Liver (tissue), 9 donors: ENCODE measurements around the gene GGA2. TPM values are rescaled to one million over a fixed set of nuclear protein-coding genes. Genes with fewer than 3 reads are reported as not detected.

Source experiments
- DNase-seq: peaks from one replicate; pipeline ENCODE4 v3.0.0-alpha.2; 2017; ENCODE audit warnings: low spot score
- H3K27ac ChIP-seq, 2 donors: one replicate each; pipeline ENCODE4 v1.7.0; 2013; ENCODE audit warnings: inconsistent platforms in 2 of 2, low read length in 2 of 2, control low read depth in 1 of 2, low read depth in 1 of 2, mild to moderate bottlenecking in 1 of 2
- H3K27me3 ChIP-seq, 4 donors: one replicate each; pipeline versions ENCODE4 v1.6.1 to v1.7.0; 2013; ENCODE audit warnings: low read length in 3 of 4, inconsistent platforms in 1 of 4, mild to moderate bottlenecking in 1 of 4, moderate library complexity in 1 of 4; ENCODE audit not compliant: control insufficient read depth in 4 of 4, insufficient read depth in 4 of 4
- H3K36me3 ChIP-seq, 4 donors: one replicate each; pipeline versions ENCODE4 v1.6.1 to v1.7.0; 2013; ENCODE audit warnings: low read length in 3 of 4, mild to moderate bottlenecking in 3 of 4, low read depth in 1 of 4, moderate library complexity in 1 of 4; ENCODE audit not compliant: control insufficient read depth in 4 of 4, insufficient read depth in 3 of 4
- H3K4me1 ChIP-seq, 4 donors: one replicate each; pipeline versions ENCODE4 v1.6.1 to v1.7.0; 2013; ENCODE audit warnings: low read length in 3 of 4, mild to moderate bottlenecking in 3 of 4, moderate library complexity in 1 of 4; ENCODE audit not compliant: control insufficient read depth in 4 of 4, insufficient read depth in 4 of 4
- H3K4me3 ChIP-seq, 3 donors: one replicate each; pipeline versions ENCODE4 v1.6.1 to v1.7.0; 2013; ENCODE audit warnings: low read length in 3 of 3, control low read depth in 1 of 3, low read depth in 1 of 3, mild to moderate bottlenecking in 1 of 3
- H3K9ac ChIP-seq, 2 donors: one replicate each; pipeline ENCODE4 v1.7.0; 2013; ENCODE audit warnings: low read length in 2 of 2, mild to moderate bottlenecking in 2 of 2, moderate library complexity in 2 of 2, control low read depth in 1 of 2, low read depth in 1 of 2
- H3K9me3 ChIP-seq, 4 donors: one replicate each; pipeline versions ENCODE4 v1.6.1 to v1.7.0; 2013; ENCODE audit warnings: low read length in 3 of 4; ENCODE audit not compliant: control insufficient read depth in 4 of 4
- EGR1 ChIP-seq, 2 donors: IDR thresholded peaks; 2 replicates each; pipeline ENCODE4 v1.6.1; 2016 to 2018; ENCODE audit warnings: antibody characterized with exemption in 2 of 2, low read depth in 2 of 2
- FOXA1 ChIP-seq: IDR thresholded peaks from 2 replicates; pipeline ENCODE4 v1.6.1; 2016; ENCODE audit warnings: antibody characterized with exemption
- FOXA2 ChIP-seq: IDR thresholded peaks from 2 replicates; pipeline ENCODE4 v1.6.1; 2016; ENCODE audit warnings: antibody characterized with exemption
- GABPA ChIP-seq, 2 donors: IDR thresholded peaks in 1 of 2; conservative IDR thresholded peaks in 1 of 2; 2 replicates each; pipeline ENCODE4 v1.6.1; 2016; ENCODE audit warnings: antibody characterized with exemption in 2 of 2, mild to moderate bottlenecking in 1 of 2, moderate library complexity in 1 of 2
- HNF4A ChIP-seq, 2 donors: conservative IDR thresholded peaks; 2 replicates each; pipeline ENCODE4 v1.6.1; 2016; ENCODE audit warnings: antibody characterized with exemption in 2 of 2, mild to moderate bottlenecking in 2 of 2
- HNF4G ChIP-seq: IDR thresholded peaks from 2 replicates; pipeline ENCODE4 v1.6.1; 2016; ENCODE audit warnings: antibody characterized with exemption
- JUND ChIP-seq, 2 donors: IDR thresholded peaks; 2 replicates each; pipeline ENCODE4 v1.6.1; 2016; ENCODE audit warnings: antibody characterized with exemption in 2 of 2
- NR2F2 ChIP-seq: IDR thresholded peaks from 2 replicates; pipeline ENCODE4 v1.6.1; 2016; ENCODE audit warnings: antibody characterized with exemption
- RAD21 ChIP-seq, 2 donors: IDR thresholded peaks; 2 replicates each; pipeline ENCODE4 v1.6.1; 2016; ENCODE audit warnings: antibody characterized with exemption in 2 of 2, mild to moderate bottlenecking in 2 of 2
- RXRA ChIP-seq, 2 donors: IDR thresholded peaks; 2 replicates each; pipeline ENCODE4 v1.6.1; 2017 to 2018; ENCODE audit warnings: antibody characterized with exemption in 2 of 2, mild to moderate bottlenecking in 1 of 2
- SP1 ChIP-seq: IDR thresholded peaks from 2 replicates; pipeline ENCODE4 v1.6.1; 2018; ENCODE audit warnings: antibody characterized with exemption, mild to moderate bottlenecking
- TAF1 ChIP-seq: conservative IDR thresholded peaks from 2 replicates; pipeline ENCODE4 v1.6.1; 2016; ENCODE audit warnings: antibody characterized with exemption, mild to moderate bottlenecking
- YY1 ChIP-seq: IDR thresholded peaks from 2 replicates; pipeline ENCODE4 v1.6.1; 2016; ENCODE audit warnings: antibody characterized with exemption, mild to moderate bottlenecking
- whole genome bisulfite sequencing: extraction: QIAGEN DNeasy Blood & Tissue Kit; methylation state at CpG from one replicate; pipeline ENCODE4 v1.1.7; 2013; 5-methylcytosine and 5-hydroxymethylcytosine counted together
- polyA plus RNA-seq, 2 donors: library from polyadenylated mRNA; stranded (reverse) in 1 of 2; unstranded in 1 of 2; fragments of 200-250 nt in 1 of 2; fragments of >200 nt in 1 of 2; fragmentation: Nextera tagmentation in 1 of 2; extraction: Ambion mirVana in 1 of 2; gene quantifications; one replicate each; pipeline versions ENCODE4 v1.2.1 to v1.2.3, GENCODE V29; 2013 to 2015
- total RNA-seq, 2 donors: library from RNA; depleted of rRNA; stranded (reverse); fragments of >200 nt; gene quantifications; one replicate each; pipeline ENCODE4 v1.2.3, GENCODE V29; 2014
- TF ChIP-seq, protein P1 (sequence below): IDR thresholded peaks from 2 replicates; pipeline ENCODE4 v1.6.1; 2016; ENCODE audit warnings: antibody characterized with exemption
- TF ChIP-seq, protein P2 (sequence below): fragments of 150-350 bp; IDR thresholded peaks from 2 replicates; pipeline ENCODE4 v1.5.1; 2017; ENCODE audit warnings: improper control_type of control experiment, low read depth, low read length; ENCODE audit not compliant: missing input control
- TF ChIP-seq, protein P3 (sequence below): IDR thresholded peaks from 2 replicates; pipeline ENCODE4 v1.6.1; 2016; ENCODE audit warnings: antibody characterized with exemption
- TF ChIP-seq, protein P4 (sequence below): IDR thresholded peaks from 2 replicates; pipeline ENCODE4 v1.6.1; 2016; ENCODE audit warnings: antibody characterized with exemption, mild to moderate bottlenecking
- TF ChIP-seq, protein P5 (sequence below): IDR thresholded peaks from 2 replicates; pipeline ENCODE4 v1.6.1; 2016; ENCODE audit warnings: antibody characterized with exemption
- donor health status: healthy.
- donor health status: healthy.
- donor health status: healthy.
- donor health status: healthy.
- donor health status: healthy.

Gene GGA2
- total and polyA plus RNA-seq, 4 donors: 8.4 to 23.9 (median 16.0) TPM

DNA sequence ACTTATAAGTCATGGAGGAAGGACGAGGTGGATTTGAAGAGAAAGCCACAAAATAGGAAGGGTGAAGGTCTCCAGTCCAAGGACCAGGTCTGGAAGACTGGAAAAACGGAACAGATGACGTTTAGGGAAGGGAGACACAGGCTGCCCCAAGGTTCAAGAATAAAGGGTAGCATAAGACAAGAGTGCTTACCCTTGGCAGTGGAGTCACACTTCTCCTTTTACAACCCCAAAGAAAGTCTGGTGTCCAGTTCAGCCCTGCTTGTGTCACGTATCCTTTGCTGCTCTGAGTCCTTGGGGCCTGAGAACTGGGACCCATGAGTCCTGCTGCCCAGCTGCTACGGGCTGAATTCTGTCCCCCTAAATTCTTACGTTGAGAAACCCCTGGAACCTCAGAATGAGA lies 13.0 kb upstream of the GGA2 start:
- WGBS: 92% methylated on average over 6 of the region's 6 CpGs

DNA sequence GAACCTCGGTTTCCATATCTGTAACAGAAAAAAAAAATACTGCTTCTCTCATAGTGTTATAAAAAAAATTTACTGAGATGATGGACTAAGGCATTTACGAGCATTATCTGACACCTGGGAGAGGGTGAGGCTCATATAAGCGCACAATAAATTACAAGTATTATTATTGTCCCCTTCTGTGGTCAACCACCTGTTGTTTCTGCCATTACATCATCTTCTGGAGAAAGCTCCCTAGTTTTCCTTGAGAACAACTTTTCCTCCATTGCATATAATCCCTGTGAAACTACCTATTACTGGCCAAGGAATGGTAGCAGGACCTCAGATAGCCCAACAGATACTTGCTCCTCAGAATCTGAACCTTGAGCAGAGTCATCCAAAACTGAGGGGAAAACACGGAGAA lies 11.7 kb upstream of the GGA2 start:
- H3K27me3 ChIP-seq: no peaks in the 10 kb centered on the region
- no peak overlapping the region for H3K9ac ChIP-seq
- no peak for DNase-seq
- no peaks in the 10 kb centered on the region for H3K9me3 ChIP-seq
- no peak overlapping the region for H3K4me3 ChIP-seq
- peaks cover 3 to 36% (median 29%) of the 10 kb centered on the region in 4 donors for H3K36me3 ChIP-seq
- H3K4me1 ChIP-seq: no peaks in the 10 kb centered on the region
- no peak overlapping the region for H3K27ac ChIP-seq
- 96% methylated on average over 4 of the region's 4 CpGs for WGBS
- TF ChIP-seq, protein P1, sequence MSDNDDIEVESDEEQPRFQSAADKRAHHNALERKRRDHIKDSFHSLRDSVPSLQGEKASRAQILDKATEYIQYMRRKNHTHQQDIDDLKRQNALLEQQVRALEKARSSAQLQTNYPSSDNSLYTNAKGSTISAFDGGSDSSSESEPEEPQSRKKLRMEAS: no peak
- TF ChIP-seq NR2F2 (no peak), EGR1 (IDR thresholded peaks at IDR 0.05; ENCODE audit: low read depth in 2 of 2) (no peak), YY1 (no peak), RAD21 (IDR thresholded peaks at IDR 0.05) (no peak), RXRA (IDR thresholded peaks at IDR 0.05) (no peak), FOXA1 (no peak), JUND (IDR thresholded peaks at IDR 0.05) (no peak), FOXA2 (no peak), HNF4G (no peak), SP1 (no peak)
- TF ChIP-seq, protein P2, sequence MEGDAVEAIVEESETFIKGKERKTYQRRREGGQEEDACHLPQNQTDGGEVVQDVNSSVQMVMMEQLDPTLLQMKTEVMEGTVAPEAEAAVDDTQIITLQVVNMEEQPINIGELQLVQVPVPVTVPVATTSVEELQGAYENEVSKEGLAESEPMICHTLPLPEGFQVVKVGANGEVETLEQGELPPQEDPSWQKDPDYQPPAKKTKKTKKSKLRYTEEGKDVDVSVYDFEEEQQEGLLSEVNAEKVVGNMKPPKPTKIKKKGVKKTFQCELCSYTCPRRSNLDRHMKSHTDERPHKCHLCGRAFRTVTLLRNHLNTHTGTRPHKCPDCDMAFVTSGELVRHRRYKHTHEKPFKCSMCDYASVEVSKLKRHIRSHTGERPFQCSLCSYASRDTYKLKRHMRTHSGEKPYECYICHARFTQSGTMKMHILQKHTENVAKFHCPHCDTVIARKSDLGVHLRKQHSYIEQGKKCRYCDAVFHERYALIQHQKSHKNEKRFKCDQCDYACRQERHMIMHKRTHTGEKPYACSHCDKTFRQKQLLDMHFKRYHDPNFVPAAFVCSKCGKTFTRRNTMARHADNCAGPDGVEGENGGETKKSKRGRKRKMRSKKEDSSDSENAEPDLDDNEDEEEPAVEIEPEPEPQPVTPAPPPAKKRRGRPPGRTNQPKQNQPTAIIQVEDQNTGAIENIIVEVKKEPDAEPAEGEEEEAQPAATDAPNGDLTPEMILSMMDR: no peak
- TF ChIP-seq, protein P3, sequence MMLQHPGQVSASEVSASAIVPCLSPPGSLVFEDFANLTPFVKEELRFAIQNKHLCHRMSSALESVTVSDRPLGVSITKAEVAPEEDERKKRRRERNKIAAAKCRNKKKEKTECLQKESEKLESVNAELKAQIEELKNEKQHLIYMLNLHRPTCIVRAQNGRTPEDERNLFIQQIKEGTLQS: no peak
- TF ChIP-seq, protein P4, sequence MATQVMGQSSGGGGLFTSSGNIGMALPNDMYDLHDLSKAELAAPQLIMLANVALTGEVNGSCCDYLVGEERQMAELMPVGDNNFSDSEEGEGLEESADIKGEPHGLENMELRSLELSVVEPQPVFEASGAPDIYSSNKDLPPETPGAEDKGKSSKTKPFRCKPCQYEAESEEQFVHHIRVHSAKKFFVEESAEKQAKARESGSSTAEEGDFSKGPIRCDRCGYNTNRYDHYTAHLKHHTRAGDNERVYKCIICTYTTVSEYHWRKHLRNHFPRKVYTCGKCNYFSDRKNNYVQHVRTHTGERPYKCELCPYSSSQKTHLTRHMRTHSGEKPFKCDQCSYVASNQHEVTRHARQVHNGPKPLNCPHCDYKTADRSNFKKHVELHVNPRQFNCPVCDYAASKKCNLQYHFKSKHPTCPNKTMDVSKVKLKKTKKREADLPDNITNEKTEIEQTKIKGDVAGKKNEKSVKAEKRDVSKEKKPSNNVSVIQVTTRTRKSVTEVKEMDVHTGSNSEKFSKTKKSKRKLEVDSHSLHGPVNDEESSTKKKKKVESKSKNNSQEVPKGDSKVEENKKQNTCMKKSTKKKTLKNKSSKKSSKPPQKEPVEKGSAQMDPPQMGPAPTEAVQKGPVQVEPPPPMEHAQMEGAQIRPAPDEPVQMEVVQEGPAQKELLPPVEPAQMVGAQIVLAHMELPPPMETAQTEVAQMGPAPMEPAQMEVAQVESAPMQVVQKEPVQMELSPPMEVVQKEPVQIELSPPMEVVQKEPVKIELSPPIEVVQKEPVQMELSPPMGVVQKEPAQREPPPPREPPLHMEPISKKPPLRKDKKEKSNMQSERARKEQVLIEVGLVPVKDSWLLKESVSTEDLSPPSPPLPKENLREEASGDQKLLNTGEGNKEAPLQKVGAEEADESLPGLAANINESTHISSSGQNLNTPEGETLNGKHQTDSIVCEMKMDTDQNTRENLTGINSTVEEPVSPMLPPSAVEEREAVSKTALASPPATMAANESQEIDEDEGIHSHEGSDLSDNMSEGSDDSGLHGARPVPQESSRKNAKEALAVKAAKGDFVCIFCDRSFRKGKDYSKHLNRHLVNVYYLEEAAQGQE: no peak

More for the DNA sequence above, 13.0 kb upstream of the GGA2 start:
- Histone ChIP-seq H3K36me3 (peaks cover 3 to 41% (median 32%) of the 10 kb centered on the region in 4 donors), H3K4me3 (no peak overlapping the region), H3K27ac (no peak overlapping the region), H3K9me3 (no peaks in the 10 kb centered on the region), H3K27me3 (no peaks in the 10 kb centered on the region), H3K9ac (no peak overlapping the region), H3K4me1 (no peaks in the 10 kb centered on the region)
- DNase-seq: no peak
- TF ChIP-seq HNF4G (no peak), RAD21 (IDR thresholded peaks at IDR 0.05) (no peak), TAF1 (no peak), JUND (IDR thresholded peaks at IDR 0.05) (no peak), RXRA (IDR thresholded peaks at IDR 0.05) (no peak), NR2F2 (no peak), HNF4A (conservative IDR thresholded peaks at IDR 0.05) (no peak), EGR1 (IDR thresholded peaks at IDR 0.05; ENCODE audit: low read depth in 2 of 2) (no peak), GABPA (IDR thresholded peaks at IDR 0.05 in 1 of 2, conservative IDR thresholded peaks at IDR 0.05 in 1 of 2) (no peak), YY1 (no peak), FOXA1 (no peak), SP1 (no peak)
- TF ChIP-seq, protein P5, sequence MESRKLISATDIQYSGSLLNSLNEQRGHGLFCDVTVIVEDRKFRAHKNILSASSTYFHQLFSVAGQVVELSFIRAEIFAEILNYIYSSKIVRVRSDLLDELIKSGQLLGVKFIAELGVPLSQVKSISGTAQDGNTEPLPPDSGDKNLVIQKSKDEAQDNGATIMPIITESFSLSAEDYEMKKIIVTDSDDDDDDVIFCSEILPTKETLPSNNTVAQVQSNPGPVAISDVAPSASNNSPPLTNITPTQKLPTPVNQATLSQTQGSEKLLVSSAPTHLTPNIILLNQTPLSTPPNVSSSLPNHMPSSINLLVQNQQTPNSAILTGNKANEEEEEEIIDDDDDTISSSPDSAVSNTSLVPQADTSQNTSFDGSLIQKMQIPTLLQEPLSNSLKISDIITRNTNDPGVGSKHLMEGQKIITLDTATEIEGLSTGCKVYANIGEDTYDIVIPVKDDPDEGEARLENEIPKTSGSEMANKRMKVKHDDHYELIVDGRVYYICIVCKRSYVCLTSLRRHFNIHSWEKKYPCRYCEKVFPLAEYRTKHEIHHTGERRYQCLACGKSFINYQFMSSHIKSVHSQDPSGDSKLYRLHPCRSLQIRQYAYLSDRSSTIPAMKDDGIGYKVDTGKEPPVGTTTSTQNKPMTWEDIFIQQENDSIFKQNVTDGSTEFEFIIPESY: no peak
- TF ChIP-seq, protein P3: no peak
- TF ChIP-seq, protein P4: no peak
